AG04450 (cell line): ENCODE data around the gene MBNL3. TPM values are rescaled to one million over a fixed set of nuclear protein-coding genes. Genes with fewer than 3 reads are reported as not detected.

Experiments
- CTCF ChIA-PET: fragments of 300-600, 350-600 bp; formaldehyde crosslinking; extraction: SDS; loops from one replicate; lab custom pipeline; 2022; ENCODE audit warnings: antibody characterized with exemption, inconsistent platforms; lab: Charles Lee
- POLR2A ChIA-PET: fragments of 350-600 bp; formaldehyde crosslinking; extraction: SDS; loops from one replicate; lab custom pipeline; 2021; ENCODE audit warnings: antibody characterized with exemption, inconsistent platforms; lab: Yijun Ruan, JAX
- DNase-seq: peaks from one replicate; pipeline ENCODE4 v3.0.0-alpha.2; 2011; ENCODE audit warnings: low read depth, low spot score
- H3K27ac ChIP-seq: one replicate; pipeline ENCODE4 v1.5.1; 2012; ENCODE audit warnings: low read depth, low read length, control low read depth
- H3K27me3 ChIP-seq: one replicate; pipeline ENCODE4 v1.6.0; 2012; ENCODE audit warnings: low read length; ENCODE audit not compliant: control insufficient read depth, insufficient read depth
- H3K4me3 ChIP-seq: 2 replicates; pipeline ENCODE4 v1.5.1; 2011; ENCODE audit warnings: mild to moderate bottlenecking, low read depth, low read length, control low read depth
- H3K9me3 ChIP-seq: 2 replicates; pipeline ENCODE4 v1.5.1; 2012; ENCODE audit warnings: low read length; ENCODE audit not compliant: control insufficient read depth, insufficient read depth
- CTCF ChIP-seq: IDR thresholded peaks from 2 replicates; pipeline ENCODE4 v1.5.1; 2011; ENCODE audit warnings: low read depth, low read length, control low read depth, inconsistent platforms
- polyA plus RNA-seq: library from polyadenylated mRNA; depleted of rRNA; stranded (reverse); fragments of >200 nt; gene quantifications from 2 replicates; pipeline ENCODE4 v1.2.3, GENCODE V29; 2011

The MBNL3 gene
- polyA plus RNA-seq, 1 experiment: 1.1 TPM

- TF ChIP-seq CTCF: no peak
- Histone ChIP-seq H3K9me3 (no peaks in the 10 kb centered on the region), H3K27ac (no peak overlapping the region), H3K27me3 (no peaks in the 10 kb centered on the region), H3K4me3 (no peak overlapping the region)
- CTCF ChIA-PET: interaction anchor here (0.6 kb wide), 1 partner anchor 189 kb away, joined by 3 read pairs; no protein-coding TSS in a partner anchor
- DNase-seq: no peak
- POLR2A ChIA-PET: no interaction called here
Measured at GRCh38 chrX:132481449-132481848, 7.4 kb downstream of the MBNL3 start.

- CTCF ChIA-PET: interaction anchor here (0.6 to 0.7 kb wide), 2 partner anchors 188 kb away, joined by 3 read pairs; no protein-coding TSS in a partner anchor
- no peak for TF ChIP-seq CTCF
- Histone ChIP-seq H3K27me3 (no peaks in the 10 kb centered on the region), H3K4me3 (peak overlapping the region; percentile 27), H3K9me3 (no peaks in the 10 kb centered on the region), H3K27ac (no peak overlapping the region)
- DNase-seq: no peak
- POLR2A ChIA-PET: no interaction called here
Measured at GRCh38 chrX:132480581-132481203, 8.1 kb downstream of the MBNL3 start.

- Histone ChIP-seq H3K4me3 (no peak overlapping the region), H3K27me3 (no peaks in the 10 kb centered on the region), H3K27ac (no peak overlapping the region), H3K9me3 (no peaks in the 10 kb centered on the region)
- CTCF ChIA-PET: no interaction called here
- POLR2A ChIA-PET: no interaction called here
- no peak for DNase-seq
- no peak for TF ChIP-seq CTCF
Measured at GRCh38 chrX:132474544-132475248, 14.1 kb downstream of the MBNL3 start.

GRCh38 chrX:132472397-132472796, 16.4 kb downstream of the MBNL3 start:
- Histone ChIP-seq H3K4me3 (no peak overlapping the region), H3K9me3 (no peaks in the 10 kb centered on the region), H3K27ac (no peak overlapping the region), H3K27me3 (no peaks in the 10 kb centered on the region)
- no peak for TF ChIP-seq CTCF
- CTCF ChIA-PET: no interaction called here
- POLR2A ChIA-PET: no interaction called here
- no peak for DNase-seq

- TF ChIP-seq CTCF: no peak
- DNase-seq: no peak
- no peaks in the 10 kb centered on the region for H3K27me3 ChIP-seq
- POLR2A ChIA-PET: no interaction called here
- H3K9me3 ChIP-seq: no peaks in the 10 kb centered on the region
- H3K4me3 ChIP-seq: no peak overlapping the region
- CTCF ChIA-PET: no interaction called here
- no peak overlapping the region for H3K27ac ChIP-seq
Measured at GRCh38 chrX:132470831-132471230, 18.0 kb downstream of the MBNL3 start.
